GM20431 (cell line): ENCODE data around the gene PGA5.
"Not testable (repeated sequence)": the region's sequence is repeated elsewhere in the genome, so short reads cannot be mapped to it uniquely, and the experiment has no call there.

Experiments used
- in situ Hi-C: fragments of 300-500 bp; cut with MseI, MboI; formaldehyde crosslinking; loops from one replicate; pipeline ENCODE4 v1.15.0; 2020; ENCODE audit warnings: low sequenced_read_pairs; ENCODE audit not compliant: unreplicated experiment

The PGA5 gene

DNA sequence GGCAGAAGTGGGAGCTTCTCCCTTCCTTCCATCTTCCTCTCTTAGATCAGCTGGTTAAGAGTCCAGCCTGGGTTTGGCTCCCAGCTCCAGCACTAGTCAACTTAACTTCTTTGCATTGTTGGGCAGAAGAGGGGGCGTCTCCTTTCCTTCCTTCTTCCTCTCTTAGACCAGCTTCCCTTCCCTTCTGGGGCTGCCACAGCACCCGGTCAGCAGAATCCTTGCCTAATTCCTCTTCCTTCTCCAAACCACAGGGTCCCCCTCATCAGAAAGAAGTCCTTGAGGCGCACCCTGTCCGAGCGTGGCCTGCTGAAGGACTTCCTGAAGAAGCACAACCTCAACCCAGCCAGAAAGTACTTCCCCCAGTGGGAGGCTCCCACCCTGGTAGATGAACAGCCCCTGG, 18.3 kb upstream of the PGA5 start:
- in situ Hi-C loops, result not testable (repeated sequence)

DNA sequence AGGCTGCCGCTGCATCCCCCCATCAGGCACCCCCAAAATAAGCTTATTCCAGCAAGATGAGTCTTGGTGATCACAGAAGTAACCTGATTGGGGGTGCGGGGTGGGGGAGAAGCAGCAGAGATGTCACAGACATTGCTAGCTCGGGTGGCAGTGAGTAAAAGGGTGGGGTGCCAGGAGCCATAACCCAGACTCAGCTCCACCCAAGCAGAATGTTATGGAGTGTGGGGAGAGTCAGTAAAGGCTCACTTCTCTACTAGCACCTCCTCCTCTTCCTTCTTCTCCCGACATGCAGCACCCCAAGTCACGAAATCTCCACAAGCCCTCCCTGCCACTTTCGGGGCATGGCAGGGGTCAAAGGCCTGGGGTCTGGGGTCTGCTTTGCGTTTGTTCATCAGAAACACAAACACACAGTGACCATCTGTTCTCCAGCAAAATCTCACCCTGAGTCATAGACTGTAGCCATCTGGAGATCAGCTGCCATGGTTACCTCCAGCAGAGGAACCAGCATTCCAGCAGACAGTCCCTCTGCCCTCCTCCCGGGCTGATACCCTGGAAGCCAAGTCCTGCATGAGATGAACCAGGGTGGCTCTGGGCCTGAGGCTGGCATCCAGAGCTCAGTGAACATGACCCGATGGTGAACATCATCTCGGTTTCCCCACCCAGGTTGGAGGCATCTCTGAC, 14.4 kb upstream of the PGA5 start:
- in situ Hi-C loops, result not testable (repeated sequence)

GRCh38 chr11:61229458-61229857, 11.5 kb upstream of the PGA5 start:
- in situ Hi-C loops, result not testable (repeated sequence)

GRCh38 chr11:61231033-61231432, 9.9 kb upstream of the PGA5 start:
- in situ Hi-C loops, result not testable (repeated sequence)

DNA sequence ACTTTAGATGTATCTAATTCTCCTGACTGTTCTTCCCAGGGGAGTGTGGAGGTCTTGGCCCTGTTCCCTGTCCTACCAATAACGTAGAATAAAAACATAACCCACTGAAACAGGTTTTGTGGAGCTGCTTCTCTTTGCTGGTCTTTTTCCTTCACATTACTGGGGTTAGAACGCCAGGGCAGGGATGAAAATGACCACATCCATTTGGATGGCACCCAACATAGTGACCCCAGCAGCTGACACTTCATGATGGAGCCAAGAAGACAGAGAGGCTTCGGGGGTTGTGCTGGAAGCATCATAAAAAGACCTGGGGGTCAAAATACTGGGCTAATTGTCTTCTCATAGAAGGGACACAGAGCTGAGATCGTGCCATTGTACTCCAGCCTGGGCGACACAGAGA, 9.4 kb upstream of the PGA5 start:
- in situ Hi-C loops, result not testable (repeated sequence)

GRCh38 chr11:61232548-61233145, 8.3 kb upstream of the PGA5 start:
- in situ Hi-C loops, result not testable (repeated sequence)

DNA sequence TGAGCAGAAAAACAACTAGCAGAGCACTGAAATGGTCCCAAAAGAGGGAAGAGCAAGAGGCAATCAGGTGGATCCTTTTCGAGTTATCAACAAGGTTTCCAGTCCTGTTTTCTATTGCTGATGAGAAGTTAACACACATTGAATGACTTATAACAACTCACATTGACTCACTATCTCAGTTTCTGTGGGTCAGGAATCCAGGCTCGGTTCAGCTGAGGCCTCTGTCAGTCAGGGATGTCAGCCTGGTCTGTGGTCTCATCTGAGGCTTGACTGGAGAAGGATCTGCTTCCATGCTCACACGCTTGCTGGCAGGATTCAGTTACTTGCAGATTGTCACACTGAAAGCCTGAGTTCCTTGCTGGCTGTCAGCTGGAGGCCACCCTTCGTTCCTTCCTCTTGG, 3.8 kb upstream of the PGA5 start:
- in situ Hi-C loops, result not testable (repeated sequence)

DNA sequence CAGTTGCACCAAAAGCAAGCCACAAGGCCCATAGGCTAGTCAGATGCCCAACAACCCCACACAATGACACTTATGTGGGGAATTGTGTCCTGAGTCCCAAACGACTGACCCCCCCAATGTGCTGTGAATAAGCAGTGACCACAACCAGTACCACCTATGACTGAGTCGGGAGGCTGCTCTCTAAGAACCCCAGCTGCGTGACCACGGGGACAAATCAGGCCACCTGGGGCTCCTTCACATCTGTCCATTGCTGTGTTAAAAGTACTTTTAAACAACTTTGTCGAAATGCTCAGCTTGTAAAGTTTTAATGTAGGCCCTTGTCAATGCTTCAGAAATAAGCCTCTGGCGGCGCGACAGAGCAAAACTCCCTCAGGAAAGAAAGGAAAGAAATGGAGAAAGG, 687 bp upstream of the PGA5 start:
- in situ Hi-C loops, result not testable (repeated sequence)

GRCh38 chr11:61241526-61241925, 551 bp downstream of the PGA5 start:
- in situ Hi-C loops, result not testable (repeated sequence)

- in situ Hi-C loops, result not testable (repeated sequence)
These were observed 4.4 kb downstream of the PGA5 start for GRCh38 chr11:61245284-61245964.

DNA sequence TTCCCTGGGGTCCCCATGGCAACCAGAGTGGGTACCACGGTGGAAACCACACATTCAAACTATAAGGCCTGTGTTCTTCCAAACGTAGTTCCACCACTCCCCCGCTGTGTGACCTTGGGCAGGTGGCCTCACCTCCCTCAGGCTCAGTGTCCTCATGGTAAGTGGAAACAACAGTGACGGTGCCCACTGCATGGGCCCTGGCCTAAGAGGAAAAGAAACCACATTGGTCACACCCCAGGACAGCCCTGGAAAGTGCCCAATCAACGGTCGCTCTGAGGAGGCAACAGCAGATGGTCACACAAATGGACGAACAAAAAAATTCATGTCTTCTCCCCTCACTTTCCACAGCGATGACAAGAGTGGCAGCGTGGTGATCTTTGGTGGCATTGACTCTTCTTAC, 7.1 kb downstream of the PGA5 start:
- in situ Hi-C loops, result not testable (repeated sequence)

- in situ Hi-C loops, result not testable (repeated sequence)
These were observed 8.2 kb downstream of the PGA5 start for GRCh38 chr11:61249201-61249600.

- in situ Hi-C loops, result loop anchor here (10.0 kb wide), 1 partner anchor 56 kb away; no protein-coding TSS in a partner anchor
These were observed 10.1 kb downstream of the PGA5 start for GRCh38 chr11:61250796-61251765.

DNA sequence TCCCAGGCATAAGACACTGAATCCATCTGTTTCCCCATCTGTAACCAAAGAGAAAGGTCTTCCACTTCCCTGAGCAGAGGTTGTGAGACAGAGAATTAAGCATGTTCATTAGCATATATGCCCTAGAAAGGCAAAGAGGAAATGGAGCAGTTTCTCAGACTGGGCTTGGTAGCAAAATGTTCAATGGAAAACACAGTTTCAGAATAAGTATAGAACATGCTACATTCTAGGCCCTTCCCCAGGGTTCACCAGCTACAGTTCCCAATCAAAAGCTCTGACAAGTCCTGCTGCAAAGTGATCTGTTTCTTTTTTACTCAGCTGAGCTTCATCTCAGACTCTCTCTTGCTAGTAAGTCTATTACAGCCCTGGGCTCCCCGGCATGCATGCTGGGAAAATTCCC, 11.4 kb downstream of the PGA5 start:
- in situ Hi-C loops, result loop anchor here (10.0 kb wide), 1 partner anchor 58 kb away; no protein-coding TSS in a partner anchor

- in situ Hi-C loops, result loop anchor here (10.0 kb wide), 1 partner anchor 60 kb away; no protein-coding TSS in a partner anchor
These were observed 13.5 kb downstream of the PGA5 start for GRCh38 chr11:61254403-61255025.

DNA sequence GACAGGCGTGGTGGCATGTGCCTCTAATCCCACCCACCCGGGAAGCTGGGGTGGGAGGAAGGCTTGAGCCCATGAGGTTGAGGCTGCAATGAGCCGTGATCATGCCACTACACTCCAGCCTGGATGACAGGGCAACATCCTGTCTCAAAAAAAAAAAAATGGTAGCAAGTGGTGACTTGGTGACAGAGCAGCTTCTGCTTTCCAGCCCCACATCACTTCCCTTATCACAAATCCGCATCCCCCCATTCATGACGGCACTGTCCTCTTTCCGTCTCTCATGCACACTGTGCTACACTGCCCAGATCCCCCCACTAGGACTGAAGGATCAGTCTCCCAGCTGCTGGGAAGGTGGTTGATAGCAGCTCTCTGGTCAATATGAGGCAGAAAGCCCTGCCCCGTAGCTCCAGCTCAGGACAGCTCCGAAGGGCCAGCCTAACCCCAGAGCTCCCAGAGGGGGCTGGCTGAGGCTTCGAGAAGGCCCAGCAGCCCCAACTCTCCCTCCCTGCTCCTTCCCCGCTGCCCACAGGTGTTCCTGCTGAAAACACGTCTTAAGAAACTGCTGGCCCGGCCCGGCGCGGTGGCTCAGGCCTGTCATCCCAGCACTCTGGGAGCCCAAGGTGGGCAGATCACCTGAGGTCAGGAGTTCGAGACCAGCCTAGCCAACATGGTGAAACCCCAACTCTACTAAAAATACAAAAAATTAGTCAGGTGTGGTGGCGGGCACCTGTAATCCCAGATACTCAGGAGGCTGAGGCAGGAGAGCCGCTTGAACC, 15.9 kb downstream of the PGA5 start:
- in situ Hi-C loops, result loop anchor here (10.0 kb wide), 1 partner anchor 62 kb away; no protein-coding TSS in a partner anchor

GRCh38 chr11:61258546-61258945, 17.6 kb downstream of the PGA5 start:
- in situ Hi-C loops, result loop anchor here (10.0 kb wide), 1 partner anchor 64 kb away; no protein-coding TSS in a partner anchor

DNA sequence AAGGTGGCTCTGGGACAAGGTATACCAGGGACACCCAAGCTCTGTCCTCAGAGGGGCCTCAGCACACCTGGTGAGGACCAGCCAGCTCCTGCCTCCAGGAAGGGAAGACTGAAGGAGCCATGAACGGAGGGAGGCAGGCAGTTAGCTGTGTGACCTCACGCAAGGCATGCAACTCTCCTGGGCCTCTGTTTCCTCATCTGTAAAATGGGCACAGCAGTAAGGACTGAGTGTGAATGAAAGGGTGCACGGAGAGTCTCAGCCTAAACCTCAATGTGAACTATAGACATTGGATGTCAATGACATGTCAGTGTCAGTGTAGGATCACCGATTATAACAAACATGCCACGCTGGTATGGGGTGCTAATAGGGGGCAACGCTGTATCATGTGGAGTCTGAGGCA, 18.4 kb downstream of the PGA5 start:
- in situ Hi-C loops, result loop anchor here (10.0 kb wide), 1 partner anchor 65 kb away; no protein-coding TSS in a partner anchor

GRCh38 chr11:61264371-61264770, 23.4 kb downstream of the PGA5 start:
- in situ Hi-C loops, result no loop called here
